H4 (cell line): ENCODE results near the gene GSKIP. TPM values are rescaled to one million over a fixed set of nuclear protein-coding genes. Genes with fewer than 3 reads are reported as not detected.

ENCODE experiments used
- DNase-seq: peaks from one replicate; pipeline ENCODE4 v3.0.0-alpha.2; 2015; ENCODE audit warnings: low spot score
- total RNA-seq: library from RNA; depleted of rRNA; stranded (reverse); fragments of >200 nt; shearing (Covaris generic); gene quantifications from 2 replicates; pipeline ENCODE4 v1.2.3, GENCODE V29; 2014

GSKIP gene
- total RNA-seq, 1 experiment from 2014 or later, result 52.9 TPM

DNA sequence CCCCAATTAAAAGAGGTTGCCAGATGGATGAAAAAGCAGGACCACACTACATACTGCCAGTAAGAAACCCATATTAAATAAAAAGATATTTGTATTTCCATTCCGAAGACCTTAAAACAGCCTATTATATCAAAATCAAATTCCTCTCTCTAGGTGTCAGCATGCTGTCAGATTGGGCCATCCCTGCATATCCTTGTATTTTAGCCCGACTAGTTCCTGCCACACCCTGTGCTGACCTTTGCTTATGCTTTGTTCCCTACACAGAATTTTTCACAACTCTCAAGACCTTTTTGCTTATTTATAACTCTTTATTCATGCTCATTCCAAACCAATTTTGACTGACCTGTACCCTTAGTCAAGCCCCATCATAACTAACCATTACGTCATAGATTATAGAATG lies 12.8 kb downstream of the GSKIP start:
- no peak for DNase-seq

GRCh38 chr14:96380735-96381134 lies 17.4 kb downstream of the GSKIP start:
- DNase-seq, result no peak

DNA sequence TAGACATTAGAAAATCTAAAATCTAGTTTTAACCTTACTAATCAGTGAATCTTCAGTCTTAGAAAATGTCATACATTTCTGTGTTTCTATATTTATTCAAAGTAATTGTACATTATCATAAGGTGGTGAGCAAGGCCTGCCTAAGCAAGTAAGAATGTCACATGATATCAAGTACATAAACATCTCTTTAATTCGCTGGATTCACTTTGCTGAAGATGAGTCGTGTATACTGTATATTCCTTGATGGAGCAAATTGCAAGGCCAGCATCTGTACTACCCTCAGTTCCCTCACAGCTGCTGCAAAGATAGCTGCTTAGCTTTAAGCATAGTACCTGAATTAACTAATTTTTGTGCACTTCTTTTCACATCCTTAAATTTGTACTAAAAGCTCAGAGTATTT lies 20.1 kb downstream of the GSKIP start:
- no peak for DNase-seq

GRCh38 chr14:96384053-96384452 lies 20.7 kb downstream of the GSKIP start:
- DNase-seq, result no peak

DNA sequence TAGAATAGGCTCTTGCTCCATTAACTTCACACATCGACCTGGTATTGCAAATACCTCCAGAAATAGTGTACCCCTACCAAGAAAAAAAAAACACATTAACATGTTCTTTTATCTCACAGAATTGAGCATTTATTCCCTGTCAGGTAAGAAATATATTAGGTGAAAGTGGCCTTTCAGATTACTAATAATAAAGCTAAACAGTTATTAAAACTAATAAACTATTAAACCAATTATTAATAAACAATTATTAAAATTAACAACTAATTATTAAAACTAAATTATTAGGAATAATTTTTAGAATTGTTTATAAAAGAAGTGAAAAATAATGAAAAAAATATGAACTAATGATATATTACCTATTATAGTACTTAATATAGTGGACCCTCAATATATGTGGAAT lies 21.4 kb downstream of the GSKIP start:
- DNase-seq, result no peak

GRCh38 chr14:96385385-96385784 lies 22.1 kb downstream of the GSKIP start:
- no peak for DNase-seq

- no peak for DNase-seq
Observed at GRCh38 chr14:96390965-96391292, 27.6 kb downstream of the GSKIP start.

DNA sequence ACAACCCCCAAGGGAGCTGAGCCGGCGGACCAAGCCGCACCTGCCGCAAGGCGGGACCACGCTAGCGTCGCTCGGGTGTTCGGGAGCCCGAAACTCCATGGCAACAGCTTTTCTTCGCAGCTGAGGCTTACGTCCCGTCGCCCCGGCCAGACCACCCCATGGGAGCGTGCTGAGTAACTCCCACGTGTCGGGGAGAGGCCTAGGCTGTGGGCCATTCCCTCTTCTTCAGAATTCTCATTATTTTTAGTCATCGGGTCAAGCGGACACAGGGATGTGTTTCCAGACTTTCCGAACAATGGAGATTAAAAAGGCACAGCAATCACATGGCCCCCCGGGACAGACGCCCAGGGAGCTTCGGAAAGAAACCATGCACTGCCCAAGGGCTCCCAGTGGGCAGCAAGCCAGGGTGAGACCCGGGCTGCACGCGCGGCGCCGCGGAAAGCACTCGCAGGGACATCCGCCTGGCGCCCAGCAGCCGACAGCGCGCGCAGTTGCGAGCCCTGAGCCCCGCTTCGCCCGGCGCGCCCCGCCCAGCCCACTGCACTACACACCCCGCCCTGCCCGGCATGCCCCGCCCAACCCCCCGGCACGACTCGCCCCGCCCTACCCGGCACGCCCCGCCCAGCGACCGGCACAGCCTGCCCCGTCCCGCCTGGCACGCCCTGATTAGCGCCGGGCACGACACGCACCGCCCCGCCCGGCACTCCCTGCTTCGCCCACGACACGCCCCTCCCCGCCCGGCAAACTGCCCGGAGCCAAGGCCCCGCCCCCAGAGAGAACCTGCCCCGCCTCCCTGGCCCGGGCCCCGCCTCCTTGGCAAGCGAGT lies 28.2 kb downstream of the GSKIP start:
- peak; percentile 88 for DNase-seq

- DNase-seq, result no peak
Observed at GRCh38 chr14:96393071-96393691, 29.9 kb downstream of the GSKIP start.

GRCh38 chr14:96394047-96394815 lies 30.9 kb downstream of the GSKIP start:
- no peak for DNase-seq

DNA sequence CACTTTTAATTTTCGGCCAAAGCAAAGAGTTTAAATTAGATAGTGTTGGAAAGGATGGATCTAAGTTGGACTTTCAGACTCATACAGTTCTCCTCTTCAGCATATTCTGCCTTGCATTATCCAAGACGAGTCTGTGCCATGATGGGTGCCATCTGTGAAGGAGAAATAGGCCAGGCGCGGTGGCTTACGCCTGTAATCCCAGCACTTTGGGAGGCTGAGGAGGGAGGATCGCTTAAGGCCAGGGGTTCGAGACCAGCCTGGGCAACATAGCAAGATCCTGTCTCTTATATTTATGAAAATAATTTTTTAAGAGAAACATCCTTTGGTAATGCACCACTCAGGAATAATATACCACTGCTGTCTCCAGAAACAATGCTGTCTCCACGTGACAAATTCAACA lies 35.1 kb downstream of the GSKIP start:
- no peak for DNase-seq

- no peak for DNase-seq
Observed at GRCh38 chr14:96398921-96399320, 35.6 kb downstream of the GSKIP start.

GRCh38 chr14:96399405-96399804 lies 36.1 kb downstream of the GSKIP start:
- DNase-seq, result no peak

GRCh38 chr14:96400495-96400894 lies 37.2 kb downstream of the GSKIP start:
- no peak for DNase-seq

- DNase-seq, result no peak
Observed at GRCh38 chr14:96403409-96403808, 40.1 kb downstream of the GSKIP start.

DNA sequence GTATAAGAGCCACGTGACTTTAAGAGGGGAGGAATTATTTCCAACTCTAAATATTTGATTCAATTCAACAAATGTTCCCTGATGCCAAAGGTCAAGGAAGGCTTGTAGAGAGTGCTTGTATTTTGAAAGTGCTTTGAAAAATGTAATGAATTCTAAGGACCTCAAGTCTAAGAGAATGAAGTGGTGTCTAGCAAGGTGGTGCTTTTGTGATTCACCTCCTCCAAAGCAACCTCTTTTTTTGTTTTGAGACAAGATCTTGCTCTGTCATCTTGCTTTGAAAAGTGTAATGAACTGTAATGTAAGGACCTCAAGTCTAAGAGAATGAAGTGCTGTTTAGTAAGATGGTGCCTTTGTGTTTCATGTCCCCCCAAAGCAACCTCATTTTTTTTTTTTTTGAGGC lies 42.4 kb downstream of the GSKIP start:
- DNase-seq, result no peak

DNA sequence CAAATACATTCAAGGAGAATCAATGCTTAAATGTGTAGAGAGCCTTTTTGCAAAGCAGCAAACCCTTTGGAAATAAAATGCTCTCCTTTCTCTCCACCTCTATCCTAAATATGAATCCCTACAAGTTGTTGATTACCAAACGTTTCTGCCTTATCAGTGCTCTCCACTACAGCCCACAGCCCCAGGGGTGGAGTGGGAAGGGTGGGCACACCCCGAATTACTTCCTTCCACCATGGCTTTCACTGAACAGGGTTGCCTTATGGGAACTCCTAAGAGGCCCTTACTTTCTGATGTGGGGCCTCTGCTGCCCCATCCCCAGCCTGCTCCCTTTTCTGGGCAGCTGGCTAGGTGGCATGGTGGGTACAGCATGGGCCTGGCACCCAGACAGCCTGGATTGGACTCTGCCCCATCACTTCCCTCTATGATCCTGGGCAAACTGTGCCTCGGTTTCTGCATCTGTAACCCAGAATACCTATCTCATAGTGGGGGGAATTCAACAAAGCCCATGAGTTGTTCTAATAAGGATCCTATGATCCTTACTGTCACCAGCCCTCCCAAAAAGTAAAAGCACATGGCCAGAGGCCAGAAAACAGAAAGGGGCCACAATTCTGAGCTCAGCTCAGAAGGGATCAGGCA lies 44.7 kb downstream of the GSKIP start:
- no peak for DNase-seq

DNA sequence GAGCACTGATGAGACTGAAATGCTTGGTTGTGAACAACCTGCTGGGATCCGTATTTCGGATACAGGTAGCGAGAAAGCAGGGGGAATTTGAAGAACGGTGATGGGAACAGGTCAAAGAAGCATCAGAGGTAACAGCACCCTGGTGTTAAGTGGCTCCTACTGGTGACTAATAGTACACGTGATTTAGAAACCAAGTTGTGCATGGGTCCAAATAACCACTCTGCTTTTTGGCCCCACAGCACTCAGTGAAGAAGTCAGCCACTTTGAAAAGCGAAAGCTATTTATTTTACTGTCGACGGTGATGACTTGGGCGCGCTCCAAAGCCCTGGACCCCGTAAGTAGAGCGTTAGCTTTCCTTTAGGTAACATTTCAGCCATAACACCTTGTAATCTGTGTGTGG lies 45.3 kb downstream of the GSKIP start:
- no peak for DNase-seq

- DNase-seq, result no peak
Observed at GRCh38 chr14:96409701-96410100, 46.4 kb downstream of the GSKIP start.

- DNase-seq, result no peak
Observed at GRCh38 chr14:96410119-96410518, 46.8 kb downstream of the GSKIP start.

- no peak for DNase-seq
Observed at GRCh38 chr14:96413526-96413925, 50.2 kb downstream of the GSKIP start.

- no peak for DNase-seq
Observed at GRCh38 chr14:96415559-96415958, 52.2 kb downstream of the GSKIP start.
